Amniotic stem cell (primary cell): ENCODE results near the gene SMIM10L1.

Source experiments
- DNase-seq: peaks from one replicate; lab custom pipeline; 2025; lab: John Stamatoyannopoulos, UW

Gene SMIM10L1

GRCh38 chr12:11171145-11171968, at the start of gene SMIM10L1:
Gene SMIM10L1, plus strand, starts transcription at chr12:11171194. Its CDS starts 163 bp downstream, at chr12:11171357.
- DNase-seq: peak; percentile 97

GRCh38 chr12:11130382-11130781, 40.6 kb upstream of the SMIM10L1 start:
- DNase-seq: no peak

- no peak for DNase-seq
These were observed 40.0 kb upstream of the SMIM10L1 start for GRCh38 chr12:11130999-11131398.

GRCh38 chr12:11133162-11133561, 37.8 kb upstream of the SMIM10L1 start:
- DNase-seq: no peak

- DNase-seq: no peak
These were observed 37.2 kb upstream of the SMIM10L1 start for GRCh38 chr12:11133816-11134215.

- no peak for DNase-seq
These were observed 36.7 kb upstream of the SMIM10L1 start, which contains the start of gene TAS2R30 for GRCh38 chr12:11134305-11134704. Gene TAS2R30, minus strand, starts transcription at chr12:11134644. Its CDS starts 400 bp downstream, at chr12:11134244.

- DNase-seq: no peak
These were observed 34.9 kb upstream of the SMIM10L1 start for GRCh38 chr12:11136075-11136474.

GRCh38 chr12:11143352-11143751, 27.6 kb upstream of the SMIM10L1 start:
- no peak for DNase-seq

GRCh38 chr12:11144297-11144696, 26.7 kb upstream of the SMIM10L1 start:
- DNase-seq: no peak

- no peak for DNase-seq
These were observed 23.6 kb upstream of the SMIM10L1 start for GRCh38 chr12:11147420-11147819.

- no peak for DNase-seq
These were observed 20.2 kb upstream of the SMIM10L1 start for GRCh38 chr12:11150832-11151231.

- no peak for DNase-seq
These were observed 18.3 kb upstream of the SMIM10L1 start for GRCh38 chr12:11152725-11153124.

- DNase-seq: no peak
These were observed 16.5 kb upstream of the SMIM10L1 start for GRCh38 chr12:11154400-11154925.

GRCh38 chr12:11158885-11159444, 12.0 kb upstream of the SMIM10L1 start:
- no peak for DNase-seq

GRCh38 chr12:11162502-11162901, 8.5 kb upstream of the SMIM10L1 start:
- DNase-seq: no peak

GRCh38 chr12:11164384-11164783, 6.6 kb upstream of the SMIM10L1 start:
- no peak for DNase-seq

GRCh38 chr12:11166300-11166699, 4.7 kb upstream of the SMIM10L1 start:
- DNase-seq: no peak

- DNase-seq: no peak
These were observed 217 bp upstream of the SMIM10L1 start for GRCh38 chr12:11170810-11171144.

- no peak for DNase-seq
These were observed 1.1 kb downstream of the SMIM10L1 start for GRCh38 chr12:11171969-11172675.

- DNase-seq: no peak
These were observed 3.0 kb downstream of the SMIM10L1 start for GRCh38 chr12:11174022-11174421.

- no peak for DNase-seq
These were observed 7.3 kb downstream of the SMIM10L1 start for GRCh38 chr12:11178250-11178649.

- DNase-seq: no peak
These were observed 11.5 kb downstream of the SMIM10L1 start for GRCh38 chr12:11182529-11182928.

GRCh38 chr12:11183011-11183410, 12.0 kb downstream of the SMIM10L1 start:
- no peak for DNase-seq
